GM12873 (cell line): Measurements from ENCODE around the gene COL6A2.

ENCODE experiments used
- CTCF ChIP-seq: IDR thresholded peaks from 2 replicates; pipeline ENCODE4 v1.5.1; 2012; ENCODE audit warnings: low read depth, mild to moderate bottlenecking, moderate library complexity, low read length, control low read depth; ENCODE audit not compliant: insufficient read depth; ENCODE audit errors: missing control alignments

COL6A2 gene

GRCh38 chr21:46141767-46142581, 44.1 kb downstream of the COL6A2 start:
- TF ChIP-seq CTCF = no peak

GRCh38 chr21:46142582-46143473, 44.9 kb downstream of the COL6A2 start:
- no peak for TF ChIP-seq CTCF

- TF ChIP-seq CTCF = no peak
Observed at GRCh38 chr21:46144464-46145070, 46.7 kb downstream of the COL6A2 start.

- no peak for TF ChIP-seq CTCF
Observed at GRCh38 chr21:46145159-46145839, 47.4 kb downstream of the COL6A2 start.

- no peak for TF ChIP-seq CTCF
Observed at GRCh38 chr21:46145840-46146691, 48.2 kb downstream of the COL6A2 start.

- TF ChIP-seq CTCF = no peak
Observed at GRCh38 chr21:46146856-46147255, 48.9 kb downstream of the COL6A2 start.
